HG02870 (cell line): ENCODE results near the gene RPS4Y2.

ENCODE experiments used
- ATAC-seq: cut with Tn5 transposase; IDR thresholded peaks from one replicate; pipeline ENCODE4 v1.9.1; 2021; ENCODE audit warnings: mild to moderate bottlenecking, moderate library complexity; ENCODE audit not compliant: unreplicated experiment

The RPS4Y2 gene

GRCh38 chrY:20755808-20756207, at the start of gene RPS4Y2:
Gene RPS4Y2 (plus strand): TSS chrY:20756108. CDS start chrY:20756164, 56 bp downstream.
- no peak for ATAC-seq

- ATAC-seq, result no peak
Measured at GRCh38 chrY:20714391-20714790, 41.5 kb upstream of the RPS4Y2 start.

- ATAC-seq, result no peak
Measured at GRCh38 chrY:20726184-20726907, 29.6 kb upstream of the RPS4Y2 start.

GRCh38 chrY:20735200-20735599, 20.7 kb upstream of the RPS4Y2 start:
- ATAC-seq, result no peak

- ATAC-seq, result no peak
Measured at GRCh38 chrY:20739806-20740205, 16.1 kb upstream of the RPS4Y2 start.

GRCh38 chrY:20740609-20741008, 15.3 kb upstream of the RPS4Y2 start:
- no peak for ATAC-seq

- ATAC-seq, result no peak
Measured at GRCh38 chrY:20745060-20745459, 10.8 kb upstream of the RPS4Y2 start.

GRCh38 chrY:20746919-20747318, 9.0 kb upstream of the RPS4Y2 start:
- no peak for ATAC-seq

GRCh38 chrY:20763869-20764268, 8.0 kb downstream of the RPS4Y2 start:
- ATAC-seq, result no peak

GRCh38 chrY:20765117-20765516, 9.2 kb downstream of the RPS4Y2 start:
- no peak for ATAC-seq

GRCh38 chrY:20770755-20771154, 14.8 kb downstream of the RPS4Y2 start:
- ATAC-seq, result no peak

GRCh38 chrY:20776104-20776503, 20.2 kb downstream of the RPS4Y2 start:
- ATAC-seq, result no peak

GRCh38 chrY:20780104-20780654, 24.3 kb downstream of the RPS4Y2 start:
- no peak for ATAC-seq

GRCh38 chrY:20780776-20781175, 24.9 kb downstream of the RPS4Y2 start:
- ATAC-seq, result no peak

- no peak for ATAC-seq
Measured at GRCh38 chrY:20781408-20781807, 25.5 kb downstream of the RPS4Y2 start.

GRCh38 chrY:20784965-20785364, 29.1 kb downstream of the RPS4Y2 start:
- no peak for ATAC-seq

GRCh38 chrY:20787076-20787475, 31.2 kb downstream of the RPS4Y2 start:
- no peak for ATAC-seq

GRCh38 chrY:20798351-20799049, 42.6 kb downstream of the RPS4Y2 start:
- ATAC-seq, result no peak

- no peak for ATAC-seq
Measured at GRCh38 chrY:20802659-20803058, 46.8 kb downstream of the RPS4Y2 start.

GRCh38 chrY:20806243-20806642, 50.3 kb downstream of the RPS4Y2 start:
- no peak for ATAC-seq

- no peak for ATAC-seq
Measured at GRCh38 chrY:20813459-20813858, 57.6 kb downstream of the RPS4Y2 start.

- no peak for ATAC-seq
Measured at GRCh38 chrY:20814794-20815193, 58.9 kb downstream of the RPS4Y2 start.
